Measurements from ENCODE around the gene PRICKLE2. TPM values are rescaled to one million over a fixed set of nuclear protein-coding genes. Genes with fewer than 3 reads are reported as not detected.

Gene PRICKLE2
- total RNA-seq, 1 experiment from 2014 or later = 0.65 TPM

GRCh38 chr3:64133272-64133671 lies 92.0 kb downstream of the PRICKLE2 start:
- Histone ChIP-seq H3K9me3 (replicated peaks) (no peaks in the 10 kb centered on the region), H3K4me3 (no peak overlapping the region), H3K4me1 (no peaks in the 10 kb centered on the region), H3K27me3 (no peaks in the 10 kb centered on the region), H3K36me3 (no peaks in the 10 kb centered on the region), H3K27ac (no peak overlapping the region)
- DNase-seq = no peak

DNA sequence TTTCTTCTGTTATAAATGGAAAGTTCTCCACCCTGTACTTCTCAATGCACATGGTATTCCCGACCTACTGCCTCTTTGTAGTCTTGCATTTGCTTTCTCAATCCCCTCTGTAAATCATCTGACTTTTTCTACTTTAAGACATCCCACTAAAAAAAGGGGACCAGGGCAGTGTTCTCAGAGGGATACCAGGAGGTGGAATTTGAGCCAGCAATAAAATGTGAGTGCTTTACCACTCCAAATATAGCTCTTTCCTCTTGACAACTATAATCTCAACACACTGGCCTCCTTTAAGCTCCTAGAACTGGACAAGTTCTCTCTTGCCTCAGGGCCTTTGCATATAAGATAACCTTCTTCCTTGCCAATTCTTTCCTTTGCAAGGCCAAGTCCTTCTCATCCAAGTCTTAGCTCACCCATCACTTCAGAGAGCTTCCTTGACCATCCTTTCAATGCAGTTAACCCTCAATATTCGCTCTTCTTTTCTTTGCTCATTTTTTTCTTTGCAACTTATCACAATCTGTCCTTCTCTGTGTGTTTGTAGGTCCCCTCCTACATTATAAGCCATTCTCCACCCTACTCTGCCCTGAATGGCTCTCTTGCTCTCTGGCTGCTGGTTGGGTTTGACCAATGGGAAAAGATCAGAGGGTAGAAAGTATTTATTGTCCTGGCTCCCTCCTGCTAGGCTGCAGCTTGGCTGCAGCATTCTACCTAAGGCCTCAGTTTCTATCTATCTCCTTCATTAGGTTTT lies 93.4 kb downstream of the PRICKLE2 start:
- H3K36me3 ChIP-seq = no peaks in the 10 kb centered on the region
- no peaks in the 10 kb centered on the region for H3K27me3 ChIP-seq
- no peaks in the 10 kb centered on the region for H3K4me1 ChIP-seq
- H3K27ac ChIP-seq = no peak overlapping the region
- DNase-seq = no peak
- H3K9me3 ChIP-seq (replicated peaks) = no peaks in the 10 kb centered on the region
- H3K4me3 ChIP-seq = no peak overlapping the region

DNA sequence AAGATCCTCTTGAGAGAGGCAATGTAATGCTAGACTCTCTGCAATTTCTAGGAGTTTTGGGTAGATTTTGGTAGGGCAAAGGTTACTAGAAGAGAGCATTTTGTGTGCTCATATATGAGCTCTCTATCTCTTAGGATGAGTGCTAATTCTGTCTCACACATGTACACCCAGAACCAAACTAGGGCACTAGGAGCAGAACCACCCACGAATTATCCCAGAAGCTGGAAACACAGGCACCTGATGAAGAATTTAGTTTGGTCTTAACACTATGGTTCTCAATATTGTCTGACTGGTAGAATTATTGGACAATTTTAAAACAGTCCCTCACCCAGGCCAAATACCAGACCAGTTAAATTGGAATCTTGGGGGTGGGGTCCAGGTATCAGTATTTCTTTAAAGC lies 94.8 kb downstream of the PRICKLE2 start:
- H3K4me3 ChIP-seq = no peak overlapping the region
- no peaks in the 10 kb centered on the region for H3K27me3 ChIP-seq
- no peaks in the 10 kb centered on the region for H3K36me3 ChIP-seq
- H3K4me1 ChIP-seq = no peaks in the 10 kb centered on the region
- no peak overlapping the region for H3K27ac ChIP-seq
- no peaks in the 10 kb centered on the region for H3K9me3 ChIP-seq (replicated peaks)
- no peak for DNase-seq

DNA sequence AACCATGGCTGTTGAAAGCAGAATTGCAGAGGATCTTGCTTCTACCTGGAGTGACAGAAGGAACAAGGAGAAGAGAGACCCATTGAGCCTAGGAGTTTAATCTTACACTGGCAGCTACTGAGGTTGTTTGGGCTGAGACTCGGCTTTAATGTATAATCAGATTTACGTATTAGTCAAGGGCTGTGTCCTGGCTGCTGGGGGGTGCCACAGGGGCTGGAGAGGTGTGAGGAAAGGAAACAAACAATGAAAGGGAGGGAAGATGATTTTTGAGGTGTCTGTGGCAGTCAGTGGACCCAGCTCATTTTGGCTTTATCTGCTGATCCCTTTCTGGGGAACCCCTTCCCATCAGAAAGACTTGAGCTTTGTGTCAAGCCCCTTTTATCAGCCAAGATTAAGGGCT lies 95.7 kb downstream of the PRICKLE2 start:
- DNase-seq = no peak
- no peaks in the 10 kb centered on the region for H3K27me3 ChIP-seq
- no peaks in the 10 kb centered on the region for H3K36me3 ChIP-seq
- no peaks in the 10 kb centered on the region for H3K4me1 ChIP-seq
- no peak overlapping the region for H3K4me3 ChIP-seq
- no peak overlapping the region for H3K27ac ChIP-seq
- no peaks in the 10 kb centered on the region for H3K9me3 ChIP-seq (replicated peaks)

DNA sequence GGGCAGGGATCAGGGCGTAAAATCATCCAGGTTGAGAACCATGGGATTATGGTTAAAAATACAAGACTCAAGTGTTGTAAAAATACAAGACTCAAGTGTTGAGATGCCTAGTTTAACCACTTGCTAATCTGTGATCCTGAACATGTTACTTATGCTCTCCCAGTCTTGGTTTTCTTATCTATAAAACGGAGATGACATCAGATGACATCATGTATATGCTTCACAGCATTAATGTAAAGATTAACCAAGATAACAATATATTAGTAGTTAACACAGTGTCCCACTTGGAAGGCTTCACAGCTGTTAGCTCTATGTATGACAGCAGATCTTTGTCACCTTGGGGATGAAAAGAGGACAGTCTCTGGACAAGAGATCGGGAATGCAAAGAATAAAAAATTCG lies 96.2 kb downstream of the PRICKLE2 start:
- H3K27me3 ChIP-seq = no peaks in the 10 kb centered on the region
- no peak overlapping the region for H3K27ac ChIP-seq
- no peak overlapping the region for H3K4me3 ChIP-seq
- H3K9me3 ChIP-seq (replicated peaks) = no peaks in the 10 kb centered on the region
- H3K4me1 ChIP-seq = no peaks in the 10 kb centered on the region
- no peak for DNase-seq
- no peaks in the 10 kb centered on the region for H3K36me3 ChIP-seq

GRCh38 chr3:64125561-64125960 lies 99.7 kb downstream of the PRICKLE2 start:
- Histone ChIP-seq H3K4me1 (no peaks in the 10 kb centered on the region), H3K27ac (no peak overlapping the region), H3K27me3 (no peaks in the 10 kb centered on the region), H3K4me3 (no peak overlapping the region), H3K9me3 (replicated peaks) (no peaks in the 10 kb centered on the region), H3K36me3 (no peaks in the 10 kb centered on the region)
- no peak for DNase-seq

GRCh38 chr3:64123931-64124330 lies 101.3 kb downstream of the PRICKLE2 start:
- H3K9me3 ChIP-seq (replicated peaks) = no peaks in the 10 kb centered on the region
- H3K36me3 ChIP-seq = no peaks in the 10 kb centered on the region
- no peak overlapping the region for H3K27ac ChIP-seq

GRCh38 chr3:64122476-64122875 lies 102.8 kb downstream of the PRICKLE2 start:
- Histone ChIP-seq H3K27ac (no peak overlapping the region), H3K36me3 (no peaks in the 10 kb centered on the region), H3K4me1 (no peaks in the 10 kb centered on the region), H3K27me3 (no peaks in the 10 kb centered on the region), H3K4me3 (no peak overlapping the region), H3K9me3 (replicated peaks) (no peaks in the 10 kb centered on the region)
- no peak for DNase-seq

More at GRCh38 chr3:64123931-64124330, 101.3 kb downstream of the PRICKLE2 start:
- no peaks in the 10 kb centered on the region for H3K4me1 ChIP-seq
- no peak for DNase-seq
- H3K4me3 ChIP-seq = no peak overlapping the region
- H3K27me3 ChIP-seq = no peaks in the 10 kb centered on the region

GRCh38 chr3:64121750-64122311 lies 103.4 kb downstream of the PRICKLE2 start:
- Histone ChIP-seq H3K27me3 (no peaks in the 10 kb centered on the region), H3K4me1 (no peaks in the 10 kb centered on the region), H3K9me3 (replicated peaks) (no peaks in the 10 kb centered on the region), H3K36me3 (no peaks in the 10 kb centered on the region), H3K27ac (no peak overlapping the region), H3K4me3 (no peak overlapping the region)
- DNase-seq = no peak

- H3K27ac ChIP-seq = no peak overlapping the region
- H3K9me3 ChIP-seq (replicated peaks) = no peaks in the 10 kb centered on the region
- no peaks in the 10 kb centered on the region for H3K27me3 ChIP-seq
Observed at GRCh38 chr3:64120876-64121275, 104.4 kb downstream of the PRICKLE2 start.

GRCh38 chr3:64117483-64117882 lies 107.8 kb downstream of the PRICKLE2 start:
- DNase-seq = no peak
- Histone ChIP-seq H3K36me3 (no peaks in the 10 kb centered on the region), H3K4me3 (no peak overlapping the region)

More at GRCh38 chr3:64120876-64121275, 104.4 kb downstream of the PRICKLE2 start:
- Histone ChIP-seq H3K4me1 (no peaks in the 10 kb centered on the region), H3K4me3 (no peak overlapping the region), H3K36me3 (no peaks in the 10 kb centered on the region)
- DNase-seq = no peak

DNA sequence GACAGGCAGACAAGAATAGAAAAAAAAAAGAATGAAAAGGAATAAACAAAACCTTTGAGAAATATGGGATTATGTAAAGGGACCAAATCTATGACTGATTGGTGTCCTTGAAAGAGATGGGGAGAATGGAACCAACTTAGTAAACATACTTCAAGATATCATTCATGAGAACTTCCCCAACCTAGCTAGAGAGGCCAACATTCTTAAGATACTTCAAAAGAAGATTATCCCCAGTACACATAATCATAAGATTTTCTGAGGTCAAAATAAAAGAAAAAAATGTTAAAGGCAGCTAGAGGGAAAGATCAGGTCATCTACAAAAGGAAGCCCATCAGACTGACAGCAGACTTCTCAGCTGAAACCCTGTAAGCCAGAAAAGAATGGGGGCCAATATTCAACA lies 110.6 kb downstream of the PRICKLE2 start:
- H3K4me1 ChIP-seq = peaks cover 8% of the 10 kb centered on the region
- H3K27ac ChIP-seq = no peak overlapping the region
- no peak overlapping the region for H3K4me3 ChIP-seq
- H3K9me3 ChIP-seq (replicated peaks) = no peaks in the 10 kb centered on the region
- H3K36me3 ChIP-seq = no peaks in the 10 kb centered on the region
- no peak for DNase-seq
- no peaks in the 10 kb centered on the region for H3K27me3 ChIP-seq

More at GRCh38 chr3:64117483-64117882, 107.8 kb downstream of the PRICKLE2 start:
- H3K9me3 ChIP-seq (replicated peaks) = no peaks in the 10 kb centered on the region
- no peak overlapping the region for H3K27ac ChIP-seq
- no peaks in the 10 kb centered on the region for H3K4me1 ChIP-seq
- H3K27me3 ChIP-seq = no peaks in the 10 kb centered on the region

DNA sequence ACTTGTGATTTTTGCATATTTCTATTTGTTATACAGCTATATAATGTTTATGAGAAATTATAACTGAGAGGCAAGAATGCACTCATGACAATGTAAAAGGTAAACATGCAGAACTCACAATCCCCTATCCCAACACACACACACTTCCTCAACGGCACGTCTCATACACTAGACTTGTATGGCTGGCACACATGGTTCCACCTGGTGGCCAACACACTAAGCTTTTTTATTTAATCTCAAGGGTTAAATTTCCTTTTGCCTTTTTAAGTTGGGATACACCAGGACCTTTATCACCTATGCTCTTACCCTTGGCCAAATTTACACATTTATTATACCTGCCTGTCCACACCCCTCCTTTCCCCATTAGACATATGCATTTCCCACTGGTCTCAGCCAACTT lies 113.4 kb downstream of the PRICKLE2 start:
- Histone ChIP-seq H3K9me3 (replicated peaks) (no peaks in the 10 kb centered on the region), H3K4me3 (no peak overlapping the region), H3K4me1 (peaks cover 17% of the 10 kb centered on the region), H3K36me3 (no peaks in the 10 kb centered on the region), H3K27me3 (no peaks in the 10 kb centered on the region), H3K27ac (no peak overlapping the region)
- no peak for DNase-seq

DNA sequence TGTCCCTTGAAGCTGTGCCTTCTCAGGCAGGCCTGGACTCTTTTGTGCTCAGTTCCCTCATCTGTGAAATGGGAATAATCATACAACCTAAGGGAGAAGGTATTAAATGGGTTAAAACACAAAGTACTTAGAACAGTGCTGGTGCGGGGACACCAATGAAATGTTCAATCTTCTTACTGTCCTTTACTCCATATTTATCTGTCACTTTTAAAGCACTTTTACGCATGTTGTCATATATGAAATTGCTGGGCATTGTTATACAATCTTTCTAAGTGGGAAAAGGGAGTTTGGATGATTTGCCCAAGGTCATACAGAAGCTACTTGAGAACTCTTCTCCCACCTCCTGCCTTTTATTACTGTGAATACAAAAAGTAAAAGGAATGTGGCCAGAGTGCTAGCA lies 114.2 kb downstream of the PRICKLE2 start:
- no peaks in the 10 kb centered on the region for H3K9me3 ChIP-seq (replicated peaks)
- H3K36me3 ChIP-seq = no peaks in the 10 kb centered on the region
- DNase-seq = no peak
- H3K27ac ChIP-seq = no peak overlapping the region
- H3K4me3 ChIP-seq = no peak overlapping the region
- H3K4me1 ChIP-seq = peaks cover 17% of the 10 kb centered on the region
- no peaks in the 10 kb centered on the region for H3K27me3 ChIP-seq

- no peaks in the 10 kb centered on the region for H3K9me3 ChIP-seq (replicated peaks)
- no peaks in the 10 kb centered on the region for H3K27me3 ChIP-seq
- H3K4me3 ChIP-seq = no peak overlapping the region
Observed at GRCh38 chr3:64110071-64110470, 115.2 kb downstream of the PRICKLE2 start.

GRCh38 chr3:64109438-64109837 lies 115.8 kb downstream of the PRICKLE2 start:
- Histone ChIP-seq H3K9me3 (replicated peaks) (no peaks in the 10 kb centered on the region), H3K27me3 (no peaks in the 10 kb centered on the region), H3K4me1 (peaks cover 17% of the 10 kb centered on the region), H3K4me3 (no peak overlapping the region), H3K27ac (peak overlapping the region; percentile 85), H3K36me3 (no peaks in the 10 kb centered on the region)
- peak; percentile 93 to 94 for DNase-seq

More at GRCh38 chr3:64110071-64110470, 115.2 kb downstream of the PRICKLE2 start:
- DNase-seq = no peak
- H3K4me1 ChIP-seq = peaks cover 17% of the 10 kb centered on the region
- peak overlapping the region; percentile 85 for H3K27ac ChIP-seq
- no peaks in the 10 kb centered on the region for H3K36me3 ChIP-seq

Measured in SJCRH30 (cell line).